ENCODE results near the gene AUNIP. TPM values are rescaled to one million over a fixed set of nuclear protein-coding genes. Genes with fewer than 3 reads are reported as not detected.

The AUNIP gene
- total RNA-seq, 2 experiments from 2014 or later: 12.1 to 15.1 TPM

- peaks cover 11% of the 10 kb centered on the region for H3K36me3 Mint-ChIP-seq
- H3K27me3 Mint-ChIP-seq: no peaks in the 10 kb centered on the region
- no peak for DNase-seq
- peaks cover 30% of the 10 kb centered on the region for H3K4me1 Mint-ChIP-seq
- no peaks in the 10 kb centered on the region for H3K9me3 Mint-ChIP-seq
- no peak overlapping the region for H3K4me3 Mint-ChIP-seq
- H3K27ac Mint-ChIP-seq: no peak overlapping the region
Measured at GRCh38 chr1:25804964-25805862, 54.0 kb downstream of the AUNIP start.

DNA sequence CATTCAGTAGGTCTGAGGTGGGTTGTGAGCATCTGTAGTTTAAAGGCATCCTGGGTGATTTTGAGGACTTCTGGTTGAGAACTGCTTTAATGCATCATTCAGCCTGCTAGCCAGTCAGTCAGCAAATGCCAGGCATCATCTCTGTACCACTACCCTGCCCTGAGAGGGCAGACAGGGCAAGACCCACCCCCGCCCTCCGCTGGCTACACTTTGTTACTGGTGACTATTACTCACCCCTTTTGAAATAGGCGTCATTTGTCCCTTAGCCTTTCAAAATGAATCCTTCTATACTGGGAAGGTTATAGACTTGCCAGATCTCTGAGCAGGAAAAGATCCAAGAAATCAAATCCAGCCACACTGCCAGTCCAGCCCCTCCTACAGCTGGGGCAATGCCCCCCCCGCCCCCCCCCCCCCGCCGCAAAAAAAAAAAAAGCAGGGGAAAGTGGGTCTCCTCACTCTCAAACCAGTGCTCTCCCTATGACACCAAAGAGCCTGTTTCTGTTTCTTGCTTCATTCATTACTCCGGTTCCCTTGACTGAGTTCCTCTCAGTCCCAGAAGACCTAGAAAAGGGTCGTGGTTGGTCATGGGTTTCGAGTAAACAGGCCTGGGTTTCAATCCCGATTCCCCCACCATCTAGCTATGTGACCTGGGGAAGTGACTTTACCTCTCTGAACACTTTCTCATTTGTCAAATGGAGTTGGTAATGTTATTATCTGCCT, 54.9 kb downstream of the AUNIP start:
- H3K27me3 Mint-ChIP-seq: no peaks in the 10 kb centered on the region
- no peak overlapping the region for H3K27ac Mint-ChIP-seq

DNA sequence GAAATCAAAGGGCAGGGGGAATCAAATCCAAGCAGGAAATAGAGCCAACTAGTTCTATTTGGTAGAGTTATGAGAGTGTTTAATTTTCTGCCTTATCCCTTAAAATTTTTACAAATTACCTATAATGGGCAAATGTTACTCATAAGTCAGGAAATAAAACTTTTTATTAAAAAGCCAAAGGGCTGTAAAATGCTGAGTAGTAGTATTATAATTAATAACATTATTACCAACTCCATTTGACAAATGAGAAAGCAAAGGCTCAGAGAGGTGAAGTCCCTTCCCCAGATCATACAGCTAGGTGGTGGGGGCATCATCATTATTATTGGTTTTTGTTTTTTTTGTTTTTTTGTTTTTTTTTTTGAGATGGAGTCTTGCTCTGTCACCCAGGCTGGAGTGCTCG, 55.9 kb downstream of the AUNIP start:
- no peak overlapping the region for H3K4me3 Mint-ChIP-seq
- H3K36me3 Mint-ChIP-seq: peaks cover 10% of the 10 kb centered on the region
- no peaks in the 10 kb centered on the region for H3K27me3 Mint-ChIP-seq
- H3K27ac Mint-ChIP-seq: no peak overlapping the region
- peaks cover 33% of the 10 kb centered on the region for H3K4me1 Mint-ChIP-seq
- H3K9me3 Mint-ChIP-seq: no peaks in the 10 kb centered on the region
- no peak for DNase-seq

More for the DNA sequence above, 54.9 kb downstream of the AUNIP start:
- Mint-ChIP-seq H3K4me3 (no peak overlapping the region), H3K9me3 (no peaks in the 10 kb centered on the region), H3K36me3 (peaks cover 10% of the 10 kb centered on the region), H3K4me1 (peaks cover 33% of the 10 kb centered on the region)
- no peak for DNase-seq

DNA sequence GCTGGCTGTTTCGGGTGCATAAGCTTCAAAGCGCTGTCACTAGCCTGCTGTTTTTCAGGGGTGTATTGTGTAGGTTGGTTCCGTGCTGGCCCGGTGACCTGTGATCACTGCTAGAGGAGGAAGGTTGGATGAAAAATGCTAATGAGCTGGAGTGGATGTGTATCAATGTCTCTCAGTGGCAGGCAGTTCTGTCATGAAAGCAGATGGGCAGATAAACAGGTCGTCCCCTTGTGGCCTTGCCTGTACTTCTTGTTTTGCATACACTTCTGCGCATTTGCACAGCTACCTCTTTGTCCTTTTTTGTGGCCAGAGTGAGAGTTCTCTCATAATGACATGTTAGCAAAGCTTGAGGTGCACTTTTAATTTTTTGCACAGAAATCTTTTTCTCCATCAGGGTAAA, 56.3 kb downstream of the AUNIP start:
- H3K4me1 Mint-ChIP-seq: peaks cover 35% of the 10 kb centered on the region
- H3K36me3 Mint-ChIP-seq: peaks cover 10% of the 10 kb centered on the region
- no peak overlapping the region for H3K4me3 Mint-ChIP-seq
- no peaks in the 10 kb centered on the region for H3K9me3 Mint-ChIP-seq
- H3K27ac Mint-ChIP-seq: no peak overlapping the region
- no peak for DNase-seq
- H3K27me3 Mint-ChIP-seq: no peaks in the 10 kb centered on the region

DNA sequence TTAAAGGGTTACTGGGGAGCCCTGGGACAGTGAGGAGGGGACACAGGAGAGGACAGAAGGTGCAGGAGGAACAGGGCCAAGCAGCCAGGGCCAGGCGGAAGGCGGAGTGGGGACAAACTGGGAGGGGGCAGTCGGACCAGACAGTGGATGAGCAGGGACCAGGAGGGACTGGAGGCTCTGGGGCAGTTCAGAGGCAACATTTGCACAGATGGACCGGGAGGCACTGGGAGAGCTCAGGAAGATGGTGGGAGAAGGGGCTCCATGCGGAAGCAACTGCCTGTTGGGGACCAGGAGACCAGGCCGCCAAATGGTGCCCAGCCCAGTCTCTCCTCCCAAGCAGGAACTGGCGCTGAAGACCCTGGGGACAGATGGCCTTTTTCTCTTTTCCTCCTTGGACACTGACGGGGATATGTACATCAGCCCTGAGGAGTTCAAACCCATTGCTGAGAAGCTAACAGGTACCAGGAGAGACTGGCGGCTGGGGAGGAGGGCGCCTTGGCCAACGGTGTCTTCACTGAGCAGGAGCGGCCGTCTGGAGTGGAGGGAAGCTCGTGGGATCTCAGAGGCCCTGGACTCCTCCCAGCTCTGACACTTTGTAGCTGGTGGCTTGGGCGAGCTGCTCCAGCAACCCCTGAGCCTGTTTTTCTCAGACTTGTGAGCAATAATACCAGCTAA, 58.4 kb downstream of the AUNIP start:
- no peak for DNase-seq
- H3K4me1 Mint-ChIP-seq: peaks cover 52% of the 10 kb centered on the region
- peak overlapping the region; percentile 6 for H3K27ac Mint-ChIP-seq
- no peaks in the 10 kb centered on the region for H3K9me3 Mint-ChIP-seq
- peaks cover 9% of the 10 kb centered on the region for H3K36me3 Mint-ChIP-seq
- H3K4me3 Mint-ChIP-seq: peak overlapping the region; percentile 85
- no peaks in the 10 kb centered on the region for H3K27me3 Mint-ChIP-seq

DNA sequence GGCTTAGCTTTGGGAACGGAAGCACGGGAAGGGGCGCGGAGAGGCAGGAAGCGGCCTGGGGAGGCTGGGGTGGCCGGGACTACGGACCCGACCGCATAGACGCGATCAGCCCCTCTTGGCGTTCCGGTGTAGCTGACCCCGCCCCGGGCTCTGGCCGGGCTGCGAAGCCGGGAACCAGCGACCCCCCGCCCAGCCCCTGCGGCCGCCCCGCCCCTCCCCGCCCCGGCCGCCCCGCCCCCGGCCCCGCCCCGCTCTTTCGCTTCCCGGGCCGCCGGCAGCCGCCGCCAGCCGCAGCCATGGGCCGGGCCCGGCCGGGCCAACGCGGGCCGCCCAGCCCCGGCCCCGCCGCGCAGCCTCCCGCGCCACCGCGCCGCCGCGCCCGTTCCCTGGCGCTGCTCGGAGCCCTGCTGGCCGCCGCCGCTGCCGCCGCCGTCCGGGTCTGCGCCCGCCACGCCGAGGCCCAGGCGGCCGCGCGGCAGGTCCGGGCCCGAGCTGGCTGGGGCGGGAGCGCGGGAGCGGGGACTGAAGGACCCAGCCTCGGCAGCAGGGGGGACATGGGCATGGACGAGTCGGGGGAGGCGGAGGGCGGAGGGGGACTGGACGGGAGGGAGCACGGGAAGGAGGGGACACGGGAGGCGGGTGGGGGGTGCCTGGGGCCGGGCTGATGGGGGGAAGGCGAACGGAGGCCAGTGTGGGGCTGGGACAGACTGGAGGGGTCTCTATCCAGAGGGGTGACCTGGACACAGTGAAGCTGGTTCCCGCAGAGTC, 59.1 kb downstream of the AUNIP start, which contains the start of gene SELENON:
TSS of gene SELENON (plus strand) at position 259 of the 768 bp plus-strand sequence. CDS start at position 297, 38 bp downstream.
- Mint-ChIP-seq H3K27ac (peak within 1 kb of the TSS; percentile 6), H3K27me3 (no peaks in the 10 kb centered on the region), H3K9me3 (no peaks in the 10 kb centered on the region)

GRCh38 chr1:25799352-25799934, 59.8 kb downstream of the AUNIP start:
- peaks cover 9% of the 10 kb centered on the region for H3K36me3 Mint-ChIP-seq
- no peak overlapping the region for H3K27ac Mint-ChIP-seq
- no peak for DNase-seq
- no peaks in the 10 kb centered on the region for H3K27me3 Mint-ChIP-seq
- peak overlapping the region; percentile 73 for H3K4me3 Mint-ChIP-seq
- no peaks in the 10 kb centered on the region for H3K9me3 Mint-ChIP-seq
- peaks cover 55% of the 10 kb centered on the region for H3K4me1 Mint-ChIP-seq

More for the DNA sequence above, 59.1 kb downstream of the AUNIP start, which contains the start of gene SELENON:
- Mint-ChIP-seq H3K36me3 (peaks cover 7% of the 10 kb centered on the region), H3K4me1 (peaks cover 57% of the 10 kb centered on the region), H3K4me3 (peak within 1 kb of the TSS; percentile 85)
- peak; percentile 36 for DNase-seq

GRCh38 chr1:25798666-25799351, 60.4 kb downstream of the AUNIP start:
- H3K4me3 Mint-ChIP-seq: no peak overlapping the region
- DNase-seq: no peak
- H3K27me3 Mint-ChIP-seq: no peaks in the 10 kb centered on the region
- no peaks in the 10 kb centered on the region for H3K9me3 Mint-ChIP-seq
- H3K36me3 Mint-ChIP-seq: peaks cover 9% of the 10 kb centered on the region
- no peak overlapping the region for H3K27ac Mint-ChIP-seq
- H3K4me1 Mint-ChIP-seq: peaks cover 54% of the 10 kb centered on the region

DNA sequence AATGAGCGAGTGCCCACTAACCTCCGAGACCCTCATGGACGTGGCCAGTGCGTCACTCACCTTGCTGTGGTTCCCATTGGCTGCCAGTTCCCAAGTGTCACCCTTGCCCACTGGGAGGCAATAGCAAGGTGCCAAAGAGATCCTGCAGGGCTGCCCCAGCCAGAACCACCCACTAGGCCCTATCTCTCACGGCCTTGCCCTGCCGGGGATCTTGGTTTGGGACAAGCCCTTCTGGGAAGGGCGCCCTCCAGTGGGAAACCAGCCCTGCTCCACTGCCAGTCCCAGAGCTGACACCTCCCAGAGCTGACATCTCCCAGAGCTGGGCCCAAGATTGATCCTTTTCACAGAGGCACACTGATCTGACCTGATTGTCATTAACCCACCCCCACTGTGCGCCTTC, 61.3 kb downstream of the AUNIP start:
- DNase-seq: peak; percentile 38
- no peaks in the 10 kb centered on the region for H3K9me3 Mint-ChIP-seq
- no peak overlapping the region for H3K4me3 Mint-ChIP-seq
- H3K27me3 Mint-ChIP-seq: no peaks in the 10 kb centered on the region
- peaks cover 9% of the 10 kb centered on the region for H3K36me3 Mint-ChIP-seq
- no peak overlapping the region for H3K27ac Mint-ChIP-seq
- peaks cover 54% of the 10 kb centered on the region for H3K4me1 Mint-ChIP-seq

GRCh38 chr1:25796811-25797458, 62.3 kb downstream of the AUNIP start:
- Mint-ChIP-seq H3K9me3 (no peaks in the 10 kb centered on the region), H3K27me3 (no peaks in the 10 kb centered on the region), H3K27ac (peak overlapping the region; percentile 57), H3K4me1 (peaks cover 44% of the 10 kb centered on the region), H3K36me3 (peaks cover 9% of the 10 kb centered on the region), H3K4me3 (peak overlapping the region; percentile 42)
- peak; percentile 80 for DNase-seq

GRCh38 chr1:25795946-25796810, 63.1 kb downstream of the AUNIP start:
- H3K9me3 Mint-ChIP-seq: no peaks in the 10 kb centered on the region
- H3K4me3 Mint-ChIP-seq: peak overlapping the region; percentile 42
- H3K4me1 Mint-ChIP-seq: peaks cover 43% of the 10 kb centered on the region
- peak overlapping the region; percentile 57 for H3K27ac Mint-ChIP-seq
- H3K27me3 Mint-ChIP-seq: no peaks in the 10 kb centered on the region
- DNase-seq: peak; percentile 57
- H3K36me3 Mint-ChIP-seq: peaks cover 8% of the 10 kb centered on the region

GRCh38 chr1:25795211-25795610, 64.0 kb downstream of the AUNIP start:
- H3K9me3 Mint-ChIP-seq: no peaks in the 10 kb centered on the region
- DNase-seq: no peak
- no peak overlapping the region for H3K27ac Mint-ChIP-seq
- peaks cover 3% of the 10 kb centered on the region for H3K36me3 Mint-ChIP-seq
- H3K4me3 Mint-ChIP-seq: no peak overlapping the region
- H3K27me3 Mint-ChIP-seq: no peaks in the 10 kb centered on the region
- H3K4me1 Mint-ChIP-seq: peaks cover 37% of the 10 kb centered on the region

All from activated naive CD8-positive, alpha-beta T cell treated with anti-CD3 and anti-CD28 coated beads for 36 hours (primary cell).